AG04449 (cell line): ENCODE measurements around the gene DNM3.

Experiments
- CTCF ChIA-PET: fragments of 350-600 bp; formaldehyde crosslinking; extraction: SDS; loops from one replicate; lab custom pipeline; 2021; ENCODE audit warnings: antibody characterized with exemption; lab: Yijun Ruan, JAX
- POLR2A ChIA-PET: fragments of 400-600, 350-600 bp; formaldehyde crosslinking; extraction: SDS; loops from one replicate; lab custom pipeline; 2020; ENCODE audit warnings: antibody characterized with exemption, inconsistent platforms; lab: Yijun Ruan, JAX
- DNase-seq: peaks from one replicate; pipeline ENCODE4 v3.0.0-alpha.2; 2010; ENCODE audit warnings: low read depth, low spot score
- H3K4me3 ChIP-seq: 2 replicates; pipeline ENCODE4 v1.5.1; 2011; ENCODE audit warnings: low read depth, mild to moderate bottlenecking, control low read depth, low read length
- TF ChIP-seq, protein P1 (sequence below): IDR thresholded peaks from one replicate; pipeline ENCODE4 v1.5.1; 2011; ENCODE audit warnings: mild to moderate bottlenecking, moderate library complexity, low read length, control low read depth, inconsistent platforms; ENCODE audit not compliant: insufficient read depth; ENCODE audit errors: missing control alignments

The DNM3 gene

DNA sequence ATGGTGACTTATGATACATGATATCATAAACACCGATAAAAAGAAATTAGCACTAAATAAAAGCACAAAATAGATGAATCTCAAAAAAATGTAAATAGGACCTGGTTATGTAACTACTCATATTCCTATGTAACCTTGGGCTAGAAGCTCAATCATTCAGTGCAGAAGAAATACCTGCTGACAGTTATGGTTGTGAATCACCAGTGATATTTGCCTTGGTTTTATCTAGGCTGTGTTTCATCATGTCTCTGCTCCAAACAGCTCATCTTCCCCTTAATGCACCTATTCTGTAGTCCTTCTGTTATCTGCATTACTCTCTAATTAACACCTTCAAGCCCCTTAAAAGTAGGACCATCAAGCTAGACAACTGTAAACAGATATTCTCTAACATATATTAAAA is 618.9 kb downstream of the DNM3 start:
- H3K4me3 ChIP-seq: no peak overlapping the region
- CTCF ChIA-PET: interaction anchor here (1.1 to 1.2 kb wide), 2 partner anchors 10 to 16 kb away, joined by 4 read pairs; partner anchors contain the start of gene PIGC
- DNase-seq: no peak
- POLR2A ChIA-PET: interaction anchor here (0.6 kb wide), 1 partner anchor 400 kb away, joined by 3 read pairs; no protein-coding TSS in a partner anchor
- TF ChIP-seq, protein P1, sequence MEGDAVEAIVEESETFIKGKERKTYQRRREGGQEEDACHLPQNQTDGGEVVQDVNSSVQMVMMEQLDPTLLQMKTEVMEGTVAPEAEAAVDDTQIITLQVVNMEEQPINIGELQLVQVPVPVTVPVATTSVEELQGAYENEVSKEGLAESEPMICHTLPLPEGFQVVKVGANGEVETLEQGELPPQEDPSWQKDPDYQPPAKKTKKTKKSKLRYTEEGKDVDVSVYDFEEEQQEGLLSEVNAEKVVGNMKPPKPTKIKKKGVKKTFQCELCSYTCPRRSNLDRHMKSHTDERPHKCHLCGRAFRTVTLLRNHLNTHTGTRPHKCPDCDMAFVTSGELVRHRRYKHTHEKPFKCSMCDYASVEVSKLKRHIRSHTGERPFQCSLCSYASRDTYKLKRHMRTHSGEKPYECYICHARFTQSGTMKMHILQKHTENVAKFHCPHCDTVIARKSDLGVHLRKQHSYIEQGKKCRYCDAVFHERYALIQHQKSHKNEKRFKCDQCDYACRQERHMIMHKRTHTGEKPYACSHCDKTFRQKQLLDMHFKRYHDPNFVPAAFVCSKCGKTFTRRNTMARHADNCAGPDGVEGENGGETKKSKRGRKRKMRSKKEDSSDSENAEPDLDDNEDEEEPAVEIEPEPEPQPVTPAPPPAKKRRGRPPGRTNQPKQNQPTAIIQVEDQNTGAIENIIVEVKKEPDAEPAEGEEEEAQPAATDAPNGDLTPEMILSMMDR: no peak

DNA sequence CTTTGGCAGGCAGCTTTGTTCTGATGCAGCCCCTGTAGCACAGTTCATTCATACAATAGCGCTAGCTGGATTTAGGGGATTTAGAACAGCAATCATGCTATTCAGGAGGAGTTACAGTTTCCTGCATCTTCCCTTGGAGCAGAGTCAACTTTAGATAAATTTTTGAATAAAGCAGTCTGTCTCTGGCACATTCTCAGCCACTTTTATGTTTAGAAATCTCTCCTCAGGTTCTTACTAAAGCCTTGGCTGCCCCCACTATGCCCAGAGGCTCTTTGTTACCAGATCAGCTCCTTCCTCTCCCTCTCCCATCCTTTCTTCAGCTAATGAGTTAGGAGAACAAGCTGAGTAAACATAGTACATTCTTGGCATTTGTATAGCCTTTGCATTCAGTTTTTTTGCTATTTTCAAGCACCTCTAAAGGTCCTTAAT is 619.6 kb downstream of the DNM3 start:
- DNase-seq: no peak
- H3K4me3 ChIP-seq: no peak overlapping the region
- TF ChIP-seq, protein P1: no peak
- CTCF ChIA-PET: interaction anchor here (1.1 to 1.2 kb wide), 2 partner anchors 10 to 16 kb away, joined by 4 read pairs; partner anchors contain the start of gene PIGC
- POLR2A ChIA-PET: no interaction called here
